T47D (cell line): Measurements from ENCODE around the gene NFYA.

Experiments
- DNase-seq, 2 experiments: peaks; one replicate each; pipeline versions ENCODE4 v3.0.0 to v3.0.0-alpha.2; 2011 to 2012; ENCODE audit warnings: low read depth in 1 of 2, low spot score in 1 of 2
- JUND ChIP-seq: IDR thresholded peaks from 2 replicates; pipeline ENCODE4 v1.6.1; 2012; ENCODE audit warnings: low read depth
- in situ Hi-C: cut with HindIII; loops from 2 replicates; pipeline ENCODE4 v1.10.0; 2016; ENCODE audit warnings: low sequenced_read_pairs, low pct_unique_long_range_greater_than_20kb

Gene NFYA

DNA sequence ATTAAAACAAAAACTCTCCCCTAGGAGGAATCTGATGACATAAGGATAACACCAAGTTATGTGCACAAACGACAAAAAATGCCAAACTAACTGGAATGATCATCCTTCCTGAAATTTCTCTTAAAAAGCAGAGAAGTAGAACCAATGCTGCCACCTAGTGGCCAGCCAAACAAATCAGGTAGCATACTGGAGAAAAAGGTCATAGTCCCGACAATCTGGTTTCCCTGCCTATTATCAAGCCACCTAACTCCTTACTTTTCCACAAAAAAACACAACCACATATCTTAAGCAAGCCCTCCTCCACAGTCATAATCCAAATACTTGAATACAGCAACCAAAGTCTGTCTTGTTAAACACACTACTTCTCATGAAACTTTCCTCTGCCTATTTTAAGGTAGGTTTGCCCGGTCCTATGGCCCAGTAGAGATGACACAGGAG is 5.9 kb upstream of the NFYA start:
- in situ Hi-C loops: no loop called here
- TF ChIP-seq JUND: no peak
- peak in 1 of 2 experiments; percentile 78 for DNase-seq

DNA sequence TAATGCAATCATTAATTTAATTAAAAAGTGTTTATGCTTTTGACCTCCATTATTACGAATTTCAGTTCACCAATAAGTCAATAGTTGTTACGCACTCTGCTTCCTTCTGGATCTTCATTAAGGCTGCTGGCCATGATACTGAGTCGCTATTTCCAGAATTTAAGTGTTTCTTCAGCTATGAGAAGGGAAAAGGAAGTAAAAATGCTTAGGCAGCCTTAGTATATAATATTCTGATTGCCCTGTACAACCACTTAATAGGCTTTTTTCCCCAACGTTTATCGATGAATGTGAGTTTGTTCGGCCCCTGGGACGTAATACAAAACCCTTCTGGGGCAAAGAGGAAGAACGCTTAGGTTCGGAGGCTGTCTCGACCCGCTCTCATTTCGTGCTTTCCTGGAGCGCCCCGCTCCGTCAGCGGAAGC is 1.3 kb upstream of the NFYA start:
- in situ Hi-C loops: no loop called here
- no peak for DNase-seq
- no peak for TF ChIP-seq JUND

DNA sequence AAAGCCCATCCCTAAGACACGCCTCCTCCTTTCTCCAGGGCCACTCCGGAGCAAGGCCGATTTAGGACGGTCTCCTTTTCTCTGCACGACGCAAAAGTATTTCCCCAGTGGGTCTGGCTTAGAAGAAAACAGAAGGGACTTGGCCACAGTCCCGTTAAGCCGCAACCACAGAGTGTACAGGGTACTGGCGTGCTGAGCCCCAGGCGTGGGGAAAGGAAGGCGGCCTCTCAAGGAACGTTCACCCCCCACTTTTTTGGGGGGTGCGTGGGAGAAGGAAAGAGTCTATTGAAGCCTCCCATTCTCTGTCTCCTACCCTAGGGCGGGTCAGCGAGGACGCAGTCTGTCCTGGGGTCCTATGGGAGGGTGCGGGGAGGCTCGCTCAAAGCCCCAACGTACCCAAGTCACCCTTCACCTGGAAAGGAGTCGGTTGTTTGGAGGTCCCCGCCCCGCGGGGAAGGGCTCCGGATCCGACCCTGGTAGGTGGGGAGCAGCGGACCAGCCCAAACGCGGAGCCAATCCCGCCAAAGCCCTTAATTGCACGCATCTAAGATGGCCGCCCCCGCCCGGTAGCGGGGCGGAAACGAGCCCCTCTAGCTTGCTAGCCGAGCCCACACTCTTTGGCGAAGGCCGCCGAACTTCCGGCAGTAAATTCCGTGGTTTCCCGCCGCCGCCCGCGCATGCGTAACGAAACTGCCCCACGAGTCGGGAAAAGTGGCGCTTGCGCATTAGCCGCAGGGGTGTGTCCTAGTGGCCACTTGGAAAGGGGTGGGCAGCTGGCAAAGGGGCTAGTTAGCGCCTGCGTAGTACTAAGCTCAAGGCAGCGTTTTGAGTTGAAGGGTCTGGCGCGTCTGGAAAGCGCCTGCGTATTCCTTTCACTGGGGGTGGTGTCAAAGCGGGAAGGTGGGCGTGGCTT is 595 bp upstream of the NFYA start, which contains the start of gene OARD1:
Gene OARD1 (minus strand): TSS at position 434 of the 913 bp plus-strand sequence. CDS start 722 bp downstream, outside the sequence.
- DNase-seq: peak; percentile 58 to 99
- no peak for TF ChIP-seq JUND
- in situ Hi-C loops: no loop called here

DNA sequence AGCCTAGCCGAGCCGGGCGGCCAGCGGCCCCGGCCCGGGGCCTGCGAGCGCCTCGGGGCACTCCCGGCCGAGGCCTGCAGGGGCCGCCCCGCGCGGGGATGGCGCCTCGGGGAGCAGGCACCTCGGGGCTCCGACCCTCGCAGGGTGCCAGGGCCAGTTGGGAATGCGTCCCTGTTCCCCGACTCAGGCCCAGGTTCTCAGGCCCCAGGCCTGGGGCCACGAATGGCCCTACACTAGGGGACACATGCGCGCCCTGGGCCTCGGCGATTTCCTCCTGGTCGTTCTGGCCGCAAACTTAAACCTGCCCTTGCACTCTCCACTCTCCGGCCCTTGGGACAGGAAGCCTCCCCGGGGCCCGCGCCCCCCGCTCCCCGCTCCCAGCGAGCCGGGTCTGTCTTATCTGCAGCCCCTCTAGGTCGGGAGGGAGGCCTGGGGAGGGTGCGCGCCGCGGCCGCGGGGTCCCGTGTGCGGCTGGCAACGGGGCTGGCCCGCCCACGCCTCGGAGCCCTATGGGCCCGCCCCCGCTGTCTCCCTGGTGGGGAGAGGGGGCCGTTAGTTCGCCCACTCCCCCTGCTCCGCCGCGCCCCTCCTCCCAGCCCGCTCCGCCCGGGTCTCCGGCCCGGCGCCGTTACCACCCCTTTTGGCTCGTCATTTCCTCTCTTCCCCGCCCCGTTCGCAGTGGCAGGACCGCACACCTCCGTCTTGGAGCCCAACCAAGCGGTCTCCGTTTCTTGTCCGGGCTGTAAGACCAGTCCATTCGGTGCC is 611 bp downstream of the NFYA start:
- in situ Hi-C loops: no loop called here
- no peak for TF ChIP-seq JUND
- DNase-seq: peak; percentile 60 to 93

DNA sequence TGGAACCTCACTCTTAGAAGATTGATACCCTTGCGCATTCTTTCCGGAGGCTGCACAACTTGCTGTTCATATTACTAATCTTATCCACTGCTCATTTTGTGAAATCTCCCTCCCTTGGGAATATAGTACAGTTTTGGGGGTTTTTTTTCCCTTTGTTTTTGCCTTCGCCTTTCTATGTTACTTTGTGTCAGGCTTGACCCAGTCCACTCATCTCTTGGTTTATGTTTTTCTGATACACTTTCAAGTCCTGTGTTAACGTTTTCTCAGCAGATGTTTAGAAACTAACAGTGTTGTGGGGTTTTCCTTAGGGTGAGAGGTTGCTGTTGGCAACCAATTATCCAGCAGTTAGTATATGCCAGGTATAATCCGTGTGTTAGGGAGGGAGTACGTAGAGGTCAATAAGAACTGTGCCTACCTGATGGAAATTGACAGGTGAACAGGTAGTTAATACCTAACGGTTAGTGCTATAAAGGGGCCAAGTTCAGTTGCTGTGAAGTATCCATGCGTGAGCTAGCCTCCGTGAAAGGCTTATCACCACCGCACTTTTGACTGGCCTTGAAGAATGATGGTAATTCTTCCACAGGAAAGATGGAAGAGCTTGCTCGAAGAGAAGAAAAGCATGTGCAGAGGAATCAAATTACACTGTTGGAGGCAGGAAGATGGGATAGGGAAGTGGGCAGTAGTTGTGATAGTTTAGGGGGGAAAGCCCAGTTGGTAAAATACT is 1.4 kb downstream of the NFYA start:
- peak in 1 of 2 experiments; percentile 10 for DNase-seq
- TF ChIP-seq JUND: no peak
- in situ Hi-C loops: no loop called here

DNA sequence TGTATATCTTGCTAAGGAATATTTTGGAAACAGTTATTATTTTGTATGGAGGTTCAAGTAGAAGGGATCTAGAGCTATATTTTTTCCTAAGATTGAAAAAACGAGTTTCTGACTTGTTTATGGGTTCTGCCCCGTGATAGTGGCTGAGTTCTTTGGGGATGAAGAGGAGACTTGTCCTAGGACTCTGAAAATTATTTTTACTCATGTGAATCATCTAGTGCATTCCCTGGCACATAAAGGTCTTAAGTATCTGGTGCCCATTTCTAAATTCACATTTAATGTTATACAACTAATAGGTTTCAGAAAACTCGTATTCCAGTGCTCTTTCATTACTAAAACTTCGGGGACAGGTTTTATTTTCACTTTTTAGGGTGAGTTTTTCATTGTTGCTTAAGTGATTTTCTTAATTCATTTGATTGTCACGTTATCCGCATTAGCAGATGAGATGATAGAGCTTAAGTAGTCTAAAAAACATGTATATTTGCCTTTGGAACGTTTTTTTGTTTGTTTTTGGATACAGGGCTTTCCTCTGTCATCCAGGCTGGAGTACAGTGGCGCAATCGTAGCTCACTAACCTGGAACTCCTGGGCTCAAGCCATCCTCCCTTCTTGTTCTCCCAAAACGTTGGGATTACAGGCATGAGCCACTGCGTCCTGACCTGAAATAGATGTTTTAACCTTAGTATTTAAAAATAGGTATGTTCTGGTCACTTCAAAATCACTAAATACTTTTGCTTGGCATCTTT is 2.1 kb downstream of the NFYA start:
- DNase-seq: peak in 1 of 2 experiments; percentile 30
- in situ Hi-C loops: no loop called here

DNA sequence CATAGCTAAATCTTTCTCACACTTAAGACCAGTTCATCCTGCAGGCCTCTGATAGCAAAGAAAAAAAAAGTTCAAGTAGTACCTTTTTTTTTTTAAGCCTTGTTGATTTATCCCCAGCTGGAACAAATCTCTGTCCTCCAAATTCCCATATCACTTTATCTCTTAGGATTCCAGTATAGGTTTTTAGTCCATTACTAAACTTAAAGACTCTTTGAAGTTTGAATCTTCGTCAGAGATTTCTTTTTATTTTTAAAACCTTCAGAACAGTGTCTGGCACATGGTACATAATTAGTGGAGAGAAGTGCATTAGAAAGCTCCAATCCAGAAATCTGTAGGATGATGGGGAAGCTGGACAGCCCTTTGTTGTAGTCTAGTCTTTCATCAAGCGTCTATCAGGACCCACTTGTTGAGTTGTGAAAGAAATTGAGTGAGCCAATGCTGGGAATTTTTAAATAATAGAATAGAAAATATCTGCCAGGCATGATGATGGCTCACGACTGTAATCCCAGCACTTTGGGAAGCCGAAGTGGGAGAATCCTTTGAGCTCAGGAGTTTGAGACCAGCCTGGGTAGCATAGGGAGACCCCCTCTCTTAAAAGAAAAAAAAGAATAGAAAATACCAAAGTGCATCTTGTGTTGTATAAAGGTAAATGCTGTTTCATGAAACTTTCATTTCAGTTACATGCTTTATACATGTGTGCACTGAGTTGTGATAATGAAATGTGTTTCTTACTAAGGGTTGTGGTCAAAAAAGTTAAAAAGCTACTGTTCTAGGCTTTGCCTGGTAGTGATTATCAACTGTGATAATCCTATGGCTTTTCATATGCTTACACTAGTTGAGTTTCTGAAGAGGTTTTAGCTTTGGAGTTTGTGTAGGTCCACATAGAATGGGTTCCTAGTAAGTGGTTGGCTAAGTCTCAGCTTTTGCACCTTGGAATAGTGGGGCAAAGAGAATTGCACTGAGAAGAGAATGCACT is 3.2 kb downstream of the NFYA start:
- no peak for DNase-seq
- TF ChIP-seq JUND: no peak
- in situ Hi-C loops: no loop called here

More for the DNA sequence above, 2.1 kb downstream of the NFYA start:
- TF ChIP-seq JUND: no peak

DNA sequence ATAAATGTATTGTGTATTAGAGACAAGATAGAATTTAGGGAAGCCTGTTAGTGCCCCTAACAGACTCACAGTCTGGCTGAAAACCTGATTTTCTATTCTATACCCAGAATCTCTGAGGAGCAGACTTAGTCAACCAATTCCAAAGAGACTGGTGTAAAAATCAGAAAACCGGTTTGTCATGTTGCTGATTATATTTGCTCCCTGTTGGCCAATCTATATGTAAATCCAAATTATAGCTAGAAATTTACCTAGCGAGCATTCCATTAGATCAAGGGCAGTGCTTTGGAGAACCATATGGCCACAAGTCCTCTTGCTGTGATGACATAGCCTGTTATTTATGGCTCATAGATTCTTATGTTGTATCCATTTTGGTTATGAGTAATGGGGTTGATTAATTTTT is 4.8 kb downstream of the NFYA start:
- TF ChIP-seq JUND: no peak
- in situ Hi-C loops: no loop called here
- DNase-seq: peak in 1 of 2 experiments; percentile 33

DNA sequence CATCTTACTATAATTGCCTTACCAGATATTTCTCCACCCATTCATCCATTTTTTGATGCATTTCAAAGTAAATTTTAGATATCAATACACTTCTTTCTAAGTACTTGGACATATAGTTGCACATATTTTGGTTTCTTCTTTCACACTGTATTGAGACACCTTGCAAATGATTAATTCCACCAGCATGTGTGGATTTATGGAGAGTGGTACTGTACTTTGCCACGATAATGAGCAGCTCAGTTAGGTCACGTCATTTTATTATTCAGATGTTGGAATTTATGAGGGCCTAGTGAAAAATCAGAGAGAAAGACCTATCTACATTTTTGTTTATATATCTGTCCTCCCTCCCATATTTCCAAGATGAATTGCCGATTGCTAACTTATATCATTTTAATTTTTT is 5.3 kb downstream of the NFYA start:
- DNase-seq: no peak
- in situ Hi-C loops: no loop called here
- TF ChIP-seq JUND: no peak

DNA sequence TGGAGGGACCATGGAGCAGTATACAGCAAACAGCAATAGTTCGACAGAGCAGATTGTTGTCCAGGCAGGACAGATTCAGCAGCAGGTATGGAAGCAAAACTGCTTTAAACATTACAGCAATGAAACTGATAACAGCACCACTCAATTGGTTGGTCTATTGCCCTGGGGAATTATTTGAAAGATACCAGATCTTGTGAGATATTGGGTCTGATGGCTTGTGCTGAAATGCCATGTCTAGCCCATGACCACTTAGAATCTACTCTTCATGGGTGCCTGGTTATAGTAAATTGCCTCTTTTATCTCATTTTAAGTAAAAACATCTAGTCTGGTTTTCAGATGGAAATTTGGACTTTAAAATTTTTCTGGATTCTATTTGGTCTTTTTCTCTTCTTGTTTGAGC is 6.3 kb downstream of the NFYA start:
- DNase-seq: no peak
- no peak for TF ChIP-seq JUND
- in situ Hi-C loops: no loop called here

DNA sequence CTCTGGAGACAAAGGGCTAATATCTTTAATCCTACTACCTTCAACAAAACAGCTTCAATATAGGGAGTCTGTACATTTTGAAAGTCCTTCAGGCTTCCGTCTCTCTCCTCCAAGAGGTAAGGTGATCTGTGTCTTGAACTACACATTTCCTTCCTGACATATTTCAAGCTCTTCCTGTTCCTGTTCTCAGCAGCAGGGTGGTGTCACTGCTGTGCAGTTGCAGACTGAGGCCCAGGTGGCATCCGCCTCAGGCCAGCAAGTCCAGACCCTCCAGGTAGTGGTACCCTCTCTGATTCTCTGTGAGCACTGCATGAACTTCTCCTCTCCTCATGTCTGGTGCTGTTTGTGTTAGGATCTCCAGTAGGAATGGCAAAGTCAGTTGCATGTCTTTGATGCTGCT is 7.8 kb downstream of the NFYA start:
- in situ Hi-C loops: no loop called here
- TF ChIP-seq JUND: no peak
- no peak for DNase-seq
